Activated T-cell treated with anti-CD3 and anti-CD28 coated beads for 48 hours (primary cell): ENCODE measurements around the gene FXN.
A peak's percentile ranks its signal among the peaks of the same experiment; 100 is the strongest.
"Not testable (repeated sequence)": the region's sequence is repeated elsewhere in the genome, so short reads cannot be mapped to it uniquely, and the experiment has no call there.

Experiments used
- DNase-seq: peaks from one replicate; pipeline ENCODE4 v3.0.0-alpha.2; 2020; ENCODE audit warnings: low read depth

Gene FXN

GRCh38 chr9:69027355-69028097 lies 8.0 kb upstream of the FXN start:
- peak; percentile 16 for DNase-seq

DNA sequence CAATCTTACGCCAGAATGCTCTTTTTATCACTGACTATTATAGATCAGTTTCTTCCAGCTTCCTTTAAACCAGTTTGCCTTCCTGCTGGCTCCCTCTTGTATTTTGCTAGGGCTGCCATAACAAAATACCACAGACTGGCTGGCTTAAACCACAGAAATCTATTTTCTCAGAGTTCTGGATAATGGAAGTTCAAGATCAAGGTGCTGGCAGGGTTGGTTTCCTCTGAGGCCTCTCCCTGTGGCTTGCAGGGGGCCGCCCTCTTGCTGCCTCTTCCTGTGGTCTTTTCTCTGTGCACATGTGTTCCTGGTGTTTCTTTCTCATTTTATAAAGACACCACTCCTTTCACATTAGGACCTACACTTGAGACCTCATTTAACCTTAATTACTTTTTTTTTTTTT lies 6.8 kb upstream of the FXN start:
- DNase-seq = no peak

DNA sequence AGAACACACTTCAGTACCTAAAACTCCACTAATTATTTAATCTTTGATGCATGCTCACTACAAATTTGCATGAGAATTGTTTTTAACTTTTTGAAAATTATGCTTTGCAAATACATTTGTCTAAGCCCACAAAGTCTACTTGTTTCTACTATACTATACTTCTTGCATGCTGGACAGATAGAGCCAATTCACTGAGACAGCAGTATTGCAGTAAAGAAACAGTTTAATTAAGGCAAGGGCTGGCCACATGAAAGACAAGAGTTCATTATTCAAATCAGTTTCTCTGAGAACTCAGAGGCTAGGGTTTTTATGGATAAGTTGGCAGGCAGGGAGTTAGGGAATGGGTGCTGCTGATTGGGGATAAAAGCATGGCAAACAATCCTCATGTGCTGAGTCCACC lies 6.0 kb upstream of the FXN start:
- no peak for DNase-seq

GRCh38 chr9:69030851-69031645 lies 4.5 kb upstream of the FXN start:
- no peak for DNase-seq

DNA sequence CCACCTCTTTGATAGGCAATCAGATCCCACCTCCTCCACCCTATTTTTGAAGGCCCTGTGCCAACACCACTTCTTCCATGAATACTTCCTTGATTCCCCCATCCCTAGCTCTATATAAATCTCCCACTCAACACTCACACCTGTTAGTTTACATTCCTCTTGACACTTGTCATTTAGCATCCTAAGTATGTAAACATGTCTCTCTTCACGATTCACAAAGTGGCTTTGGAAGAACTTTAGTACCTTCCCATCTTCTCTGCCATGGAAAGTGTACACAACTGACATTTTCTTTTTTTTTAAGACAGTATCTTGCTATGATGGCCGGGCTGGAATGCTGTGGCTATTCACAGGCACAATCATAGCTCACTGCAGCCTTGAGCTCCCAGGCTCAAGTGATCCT lies 1.5 kb upstream of the FXN start:
- no peak for DNase-seq

- no peak for DNase-seq
Observed at GRCh38 chr9:69036309-69036708, 757 bp downstream of the FXN start.

DNA sequence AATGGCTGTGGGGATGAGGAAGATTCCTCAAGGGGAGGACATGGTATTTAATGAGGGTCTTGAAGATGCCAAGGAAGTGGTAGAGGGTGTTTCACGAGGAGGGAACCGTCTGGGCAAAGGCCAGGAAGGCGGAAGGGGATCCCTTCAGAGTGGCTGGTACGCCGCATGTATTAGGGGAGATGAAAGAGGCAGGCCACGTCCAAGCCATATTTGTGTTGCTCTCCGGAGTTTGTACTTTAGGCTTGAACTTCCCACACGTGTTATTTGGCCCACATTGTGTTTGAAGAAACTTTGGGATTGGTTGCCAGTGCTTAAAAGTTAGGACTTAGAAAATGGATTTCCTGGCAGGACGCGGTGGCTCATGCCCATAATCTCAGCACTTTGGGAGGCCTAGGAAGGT lies 1.2 kb downstream of the FXN start:
- DNase-seq = no peak

DNA sequence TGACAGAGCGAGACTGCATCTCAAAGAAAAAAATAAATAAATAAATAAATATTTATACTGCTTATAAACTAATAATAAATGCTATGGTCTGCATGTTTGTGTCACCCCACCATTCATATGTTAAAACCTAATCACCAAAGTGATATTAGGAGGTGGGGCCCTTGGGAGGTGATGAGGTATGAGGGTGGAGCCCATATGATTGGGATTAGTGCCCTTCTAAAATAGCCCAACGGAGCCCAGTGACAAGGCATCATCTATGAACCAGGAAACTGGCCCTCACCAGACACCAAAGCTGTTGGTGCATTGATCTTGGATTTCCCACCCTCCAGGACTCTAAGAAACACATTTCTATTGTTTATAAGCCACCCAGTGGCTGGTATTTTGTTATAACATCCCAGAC lies 5.1 kb downstream of the FXN start:
- no peak for DNase-seq

DNA sequence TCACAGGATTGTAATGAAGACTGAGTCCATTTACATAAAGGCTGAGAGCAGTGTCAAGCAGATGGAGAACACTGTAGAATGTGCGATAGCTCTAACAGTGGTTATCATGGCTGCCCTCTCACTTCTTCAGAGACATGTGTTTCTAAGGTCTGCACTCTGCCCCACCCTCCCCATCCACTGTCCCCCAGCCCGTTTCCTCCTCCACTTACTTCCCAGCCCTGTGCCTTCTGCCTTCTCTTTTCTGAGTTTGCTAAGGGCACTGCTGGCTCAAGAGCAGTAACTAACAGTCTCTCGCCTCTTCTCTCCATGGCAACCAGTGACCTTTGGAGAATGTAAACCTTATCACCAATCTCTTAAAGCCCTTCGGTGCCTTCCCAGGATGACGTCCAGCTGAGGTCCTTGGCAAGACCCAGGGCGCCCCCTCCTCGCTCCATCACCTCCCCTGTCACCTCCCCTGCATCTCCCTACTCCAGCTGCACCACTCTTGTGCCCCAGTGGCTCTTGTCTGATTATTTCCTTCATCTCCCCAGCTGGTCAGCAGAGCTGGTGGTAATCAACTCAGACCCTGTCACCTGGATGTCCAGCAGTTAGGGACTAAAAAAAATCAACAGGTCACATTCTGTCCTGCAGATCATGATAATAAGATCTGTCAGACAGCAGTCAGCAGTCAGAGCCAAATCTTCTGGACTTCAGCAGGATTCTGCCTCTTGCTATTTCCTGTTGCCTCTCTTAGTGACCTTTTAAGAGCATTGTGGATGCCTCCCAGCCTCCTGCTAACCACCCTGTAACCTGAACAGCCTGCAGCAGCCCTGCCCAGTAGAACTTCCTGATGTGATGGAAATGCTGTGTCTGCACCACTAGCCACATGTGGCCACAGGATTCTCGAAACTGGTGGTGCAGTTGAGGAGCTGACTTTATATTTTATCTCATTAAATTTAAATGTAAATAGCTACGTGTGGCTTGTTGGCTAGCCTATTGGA lies 9.0 kb downstream of the FXN start:
- DNase-seq = no peak

DNA sequence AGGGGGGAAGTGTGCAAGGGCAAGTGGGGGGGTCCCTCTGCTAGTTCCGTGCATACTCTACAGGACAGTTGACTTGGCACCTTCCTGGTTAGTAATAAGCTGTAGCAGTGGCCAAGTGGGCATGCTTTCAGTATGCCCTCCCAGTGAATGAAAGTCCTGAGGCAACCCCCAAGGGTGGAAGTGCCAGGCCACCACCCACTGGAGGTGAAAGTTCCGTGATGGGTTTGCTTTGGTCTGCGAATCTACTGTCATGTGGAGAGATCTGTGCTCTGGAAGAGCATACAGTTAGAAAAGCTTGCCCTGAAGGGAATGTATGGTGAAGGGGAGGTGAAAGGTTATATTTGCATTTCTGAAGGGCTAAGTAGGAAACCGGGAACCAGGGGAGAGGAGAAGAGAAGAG lies 10.3 kb downstream of the FXN start:
- no peak for DNase-seq

GRCh38 chr9:69046723-69047122 lies 11.2 kb downstream of the FXN start:
- no peak for DNase-seq

GRCh38 chr9:69047371-69047770 lies 11.8 kb downstream of the FXN start:
- no peak for DNase-seq

DNA sequence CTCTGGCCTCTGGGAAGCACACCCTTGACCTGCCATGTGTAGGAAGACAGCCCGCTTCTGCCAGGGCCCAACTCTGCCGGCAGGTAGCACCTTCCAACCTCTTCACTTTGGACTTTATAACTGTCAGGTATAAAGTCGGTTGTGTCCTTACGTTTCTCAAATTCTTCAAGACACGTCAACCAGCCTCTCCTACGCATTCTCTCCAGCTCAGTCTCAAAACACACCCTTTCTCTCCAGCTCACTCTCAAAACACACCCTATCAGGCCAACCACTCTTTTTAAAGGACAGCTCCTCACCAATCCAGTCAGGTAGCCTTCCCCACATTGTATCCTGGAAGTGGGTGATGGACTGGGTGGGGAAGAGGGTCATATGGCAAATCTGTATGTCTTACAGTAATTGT lies 13.5 kb downstream of the FXN start:
- DNase-seq = no peak

DNA sequence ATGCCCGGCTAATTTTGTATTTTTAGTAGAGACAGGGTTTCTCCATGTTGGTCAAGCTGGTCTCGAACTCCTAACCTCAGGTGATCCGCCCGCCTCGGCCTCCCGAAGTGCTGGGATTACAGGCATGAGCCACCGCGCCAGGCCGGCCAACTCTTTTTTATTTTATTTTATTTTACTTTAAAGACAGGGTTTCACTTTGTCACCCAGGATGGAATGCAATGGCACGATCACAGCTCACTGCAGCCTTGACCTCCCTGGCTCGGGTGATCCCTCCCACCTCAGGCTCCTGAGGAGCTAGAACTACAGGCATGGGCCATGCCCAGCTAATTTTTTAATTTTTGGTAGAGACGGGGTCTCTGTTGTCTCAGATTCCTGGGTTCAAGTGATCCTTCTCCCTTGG lies 15.4 kb downstream of the FXN start:
- DNase-seq = not testable (repeated sequence)

DNA sequence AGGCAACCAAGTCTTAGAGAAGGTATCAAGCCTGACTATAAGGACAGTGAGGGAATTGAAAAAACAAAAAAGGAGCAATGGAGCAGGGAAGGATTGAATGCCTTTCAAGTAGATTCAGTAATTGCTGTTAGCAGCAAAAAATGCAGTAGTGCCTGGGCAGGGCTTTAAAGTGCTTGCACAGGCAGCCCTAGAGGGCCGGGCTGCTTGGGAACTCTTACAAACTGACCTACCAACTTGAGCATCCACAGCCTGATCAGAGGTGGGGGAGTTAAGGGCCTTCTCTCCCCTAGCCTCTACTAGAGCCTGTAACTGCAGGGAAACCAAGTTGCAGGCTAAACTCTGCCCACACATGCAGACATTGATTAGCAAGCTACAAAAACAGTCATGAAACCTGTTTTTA lies 19.4 kb downstream of the FXN start:
- DNase-seq = no peak

DNA sequence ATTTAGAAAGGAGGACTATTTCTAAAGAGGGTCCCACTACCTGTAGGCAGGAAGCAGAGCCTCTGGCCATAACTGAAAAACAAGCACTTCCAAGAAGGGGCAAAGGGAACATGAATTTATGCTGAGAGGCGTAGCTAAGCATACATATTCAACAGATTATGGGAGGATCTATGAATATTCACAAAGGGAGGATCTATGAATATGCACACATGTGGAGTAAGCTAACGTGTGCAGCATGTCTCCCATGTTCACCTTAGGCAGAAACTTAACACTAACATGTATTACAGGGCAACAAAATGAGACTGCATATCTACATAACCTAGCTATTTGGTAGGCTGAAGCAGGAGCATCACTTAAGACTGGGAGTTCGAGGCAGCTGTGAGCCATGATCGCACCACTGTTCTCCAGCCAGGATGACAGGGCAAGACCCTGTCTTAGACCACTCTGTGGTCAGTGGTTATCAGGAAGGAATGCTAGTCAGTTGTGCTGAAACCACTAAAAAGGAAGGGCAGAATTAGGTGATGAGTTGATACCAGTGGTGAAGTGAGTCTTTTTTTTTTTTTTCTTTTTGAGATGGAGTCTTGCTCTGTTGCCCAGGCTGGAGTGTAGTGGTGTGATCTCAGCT lies 20.8 kb downstream of the FXN start:
- DNase-seq = no peak

DNA sequence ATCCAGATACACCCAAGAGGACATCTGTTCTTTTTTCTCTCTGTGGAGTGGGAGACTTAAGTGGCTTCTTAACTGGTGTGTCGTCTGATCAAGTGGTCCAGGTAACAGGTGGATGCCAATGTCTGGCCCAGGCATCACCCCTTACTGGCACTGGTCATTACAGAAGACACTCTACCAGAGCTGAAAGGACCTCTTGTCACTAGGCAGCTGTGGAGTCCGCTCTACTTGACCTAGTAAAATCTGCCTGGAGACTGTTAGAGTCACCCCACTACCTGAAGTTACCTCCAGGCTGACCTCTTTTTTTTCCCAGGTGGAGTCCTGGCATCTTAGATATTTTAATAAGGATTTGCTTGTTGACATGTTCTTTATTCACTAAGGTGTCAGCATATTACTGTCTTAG lies 22.5 kb downstream of the FXN start:
- DNase-seq = no peak

GRCh38 chr9:69060766-69061165 lies 25.2 kb downstream of the FXN start:
- no peak for DNase-seq

DNA sequence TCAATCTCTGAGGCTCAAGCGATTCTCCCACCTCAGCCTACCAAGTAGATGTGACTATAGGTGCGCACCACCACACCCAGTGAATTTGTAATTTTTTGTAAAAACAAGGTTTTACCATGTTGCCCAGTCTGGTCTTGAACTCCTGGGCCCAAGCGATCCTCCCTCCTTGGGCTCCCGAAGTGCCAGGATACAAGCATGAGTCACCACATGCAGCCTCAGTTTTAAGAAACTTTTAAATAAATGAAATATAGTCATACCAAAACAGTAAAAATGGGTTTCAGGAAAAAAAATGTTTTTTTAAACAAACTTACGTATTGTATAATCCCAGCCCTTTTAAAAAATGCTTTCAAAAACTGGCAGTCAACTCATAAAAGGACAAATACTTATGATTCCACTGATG lies 26.6 kb downstream of the FXN start:
- no peak for DNase-seq

- no peak for DNase-seq
Observed at GRCh38 chr9:69063839-69064238, 28.3 kb downstream of the FXN start.

DNA sequence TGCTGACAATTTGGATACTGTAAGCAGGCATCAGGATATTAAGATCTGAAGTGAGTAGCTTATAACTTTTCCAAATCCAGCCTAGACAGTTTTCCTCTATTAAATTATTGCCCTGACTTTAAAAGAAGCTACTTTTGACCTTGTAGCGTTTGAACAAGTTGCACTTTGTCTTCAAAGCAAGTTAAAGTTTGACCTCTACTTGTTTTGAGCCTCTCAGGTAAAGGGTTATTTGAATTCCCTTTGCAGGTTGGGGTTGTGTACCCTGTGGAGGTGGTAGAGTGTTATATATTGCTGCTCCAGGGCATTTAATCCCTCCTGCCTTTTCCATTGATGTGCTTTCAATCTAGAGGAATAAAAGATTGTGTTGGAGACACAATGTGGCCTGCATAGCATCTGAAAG lies 30.1 kb downstream of the FXN start:
- no peak for DNase-seq

DNA sequence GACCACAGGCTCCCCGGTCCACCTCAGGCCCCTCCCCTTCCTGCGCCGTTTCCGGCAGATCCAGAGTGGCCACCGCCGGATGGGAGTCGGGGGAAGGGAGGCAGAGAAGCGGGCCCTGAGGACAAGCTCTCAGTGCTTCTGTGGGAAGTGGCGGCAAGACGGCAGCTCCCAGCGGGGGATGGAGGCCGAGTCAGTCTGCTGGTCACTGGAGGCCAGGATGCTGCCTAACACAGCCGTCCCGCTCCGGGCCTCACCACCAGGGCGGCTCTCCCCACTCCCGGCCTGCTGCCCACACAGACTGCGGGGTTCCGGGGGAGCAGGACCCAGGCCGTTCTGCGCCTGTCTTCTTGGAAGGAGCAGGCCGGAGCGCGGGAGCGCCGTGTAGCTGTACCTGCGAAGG lies 31.4 kb downstream of the FXN start:
- DNase-seq = no peak
